Stimulated activated CD8-positive, alpha-beta memory T cell treated with anti-CD3 and anti-CD28 coated beads, Interleukin-7, amount 100 ng/mL, for 48 hours (primary cell): ENCODE data around the gene CFAP53.
A peak's percentile ranks its signal among the peaks of the same experiment; 100 is the strongest.
"Not testable (repeated sequence)": the region's sequence is repeated elsewhere in the genome, so short reads cannot be mapped to it uniquely, and the experiment has no call there.

Experiments used
- DNase-seq, 2 donors: peaks; one replicate each; pipeline ENCODE4 v3.0.0-alpha.2; 2020; ENCODE audit warnings: low read depth in 1 of 2; ENCODE audit errors: extremely low read depth in 1 of 2

The CFAP53 gene, protein sequence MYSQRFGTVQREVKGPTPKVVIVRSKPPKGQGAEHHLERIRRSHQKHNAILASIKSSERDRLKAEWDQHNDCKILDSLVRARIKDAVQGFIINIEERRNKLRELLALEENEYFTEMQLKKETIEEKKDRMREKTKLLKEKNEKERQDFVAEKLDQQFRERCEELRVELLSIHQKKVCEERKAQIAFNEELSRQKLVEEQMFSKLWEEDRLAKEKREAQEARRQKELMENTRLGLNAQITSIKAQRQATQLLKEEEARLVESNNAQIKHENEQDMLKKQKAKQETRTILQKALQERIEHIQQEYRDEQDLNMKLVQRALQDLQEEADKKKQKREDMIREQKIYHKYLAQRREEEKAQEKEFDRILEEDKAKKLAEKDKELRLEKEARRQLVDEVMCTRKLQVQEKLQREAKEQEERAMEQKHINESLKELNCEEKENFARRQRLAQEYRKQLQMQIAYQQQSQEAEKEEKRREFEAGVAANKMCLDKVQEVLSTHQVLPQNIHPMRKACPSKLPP

DNA sequence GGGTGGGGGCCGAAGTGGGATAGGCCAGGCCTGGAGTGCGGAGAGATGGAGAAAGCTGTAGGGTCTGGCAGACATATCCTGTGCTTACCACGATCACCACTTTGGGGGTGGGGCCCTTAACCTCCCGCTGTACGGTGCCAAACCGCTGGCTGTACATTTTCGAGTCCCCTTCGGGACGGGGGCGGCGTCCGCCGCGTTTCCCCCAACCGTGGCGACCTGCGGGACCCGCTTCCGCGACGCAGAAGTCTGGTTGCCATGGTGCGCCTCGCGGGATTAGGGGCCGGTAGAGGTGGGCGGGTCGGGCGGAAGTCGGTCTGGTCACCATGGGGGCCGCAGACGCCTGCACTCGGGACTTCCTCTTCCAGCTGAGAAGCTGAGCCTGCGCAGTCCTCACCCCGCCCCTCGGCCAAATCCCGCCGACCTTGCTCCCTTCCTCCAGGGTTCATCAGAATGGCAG is at the start of gene CFAP53:
Gene CFAP53 (minus strand): TSS at position 248 of the 457 bp plus-strand sequence. CDS start 91 bp downstream, at position 157.
- DNase-seq, result peak; percentile 79 to 89

DNA sequence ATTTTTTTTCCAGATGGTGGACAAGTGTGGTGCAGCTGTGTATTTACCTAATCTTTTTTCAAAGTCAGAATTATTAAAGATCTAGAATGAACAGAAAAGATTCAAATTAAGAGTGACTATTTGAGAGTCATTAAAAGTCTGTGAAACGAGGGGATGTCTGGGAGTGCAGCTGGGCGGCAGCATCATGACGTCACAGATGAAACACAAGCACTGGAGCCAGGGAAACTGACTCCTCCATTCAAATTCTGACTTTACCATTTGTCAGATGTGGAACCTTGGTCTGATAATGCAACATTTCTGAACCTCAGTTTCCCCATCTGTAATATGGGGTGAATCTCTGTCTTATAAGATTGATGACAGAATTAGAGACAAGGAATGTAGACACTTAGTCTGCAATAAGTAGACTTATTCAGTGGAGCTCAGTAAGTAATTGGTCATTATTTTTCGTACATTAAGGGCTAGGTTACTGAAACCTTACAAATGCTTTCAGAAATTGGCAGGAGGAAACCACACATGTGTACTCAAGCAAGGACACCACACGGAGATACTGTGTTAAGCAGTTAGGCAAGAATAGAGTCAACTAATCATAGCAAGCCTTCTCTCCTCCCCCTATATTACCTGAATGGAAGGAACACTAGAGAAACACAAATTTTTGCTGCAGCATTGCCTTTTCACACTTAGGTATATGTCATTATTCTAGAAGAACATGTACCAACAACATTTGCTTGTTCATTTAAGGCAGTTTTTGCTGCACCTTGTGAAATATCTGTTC is 49.0 kb upstream of the CFAP53 start:
- no peak for DNase-seq

DNA sequence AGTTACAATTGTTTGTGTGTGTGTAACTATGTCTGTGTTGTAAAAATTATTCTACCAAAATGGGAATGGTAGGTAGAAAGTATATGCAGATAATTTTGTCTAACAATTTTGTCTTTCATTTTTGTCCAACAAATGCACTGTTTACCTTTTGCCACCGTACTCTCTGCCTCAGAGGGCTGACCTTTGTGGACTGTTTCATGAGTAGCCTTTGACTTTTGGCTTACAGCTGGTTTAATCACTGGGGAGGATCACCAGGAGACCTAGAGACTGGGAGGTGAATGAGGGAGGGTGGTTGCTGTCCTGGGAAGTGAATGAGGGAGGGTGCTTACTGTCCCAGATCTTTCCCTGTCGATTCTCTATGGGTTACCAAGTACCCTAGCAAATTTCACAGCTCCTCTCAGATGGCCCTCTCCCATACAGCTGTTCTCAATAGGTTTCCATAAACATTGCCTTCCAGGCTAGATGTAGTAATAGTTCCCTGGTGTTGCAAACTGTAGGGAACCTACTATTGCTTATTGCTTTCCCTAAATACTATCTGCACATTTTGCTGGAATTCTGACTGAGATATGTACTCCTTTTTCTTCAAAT is 47.7 kb upstream of the CFAP53 start:
- no peak for DNase-seq

DNA sequence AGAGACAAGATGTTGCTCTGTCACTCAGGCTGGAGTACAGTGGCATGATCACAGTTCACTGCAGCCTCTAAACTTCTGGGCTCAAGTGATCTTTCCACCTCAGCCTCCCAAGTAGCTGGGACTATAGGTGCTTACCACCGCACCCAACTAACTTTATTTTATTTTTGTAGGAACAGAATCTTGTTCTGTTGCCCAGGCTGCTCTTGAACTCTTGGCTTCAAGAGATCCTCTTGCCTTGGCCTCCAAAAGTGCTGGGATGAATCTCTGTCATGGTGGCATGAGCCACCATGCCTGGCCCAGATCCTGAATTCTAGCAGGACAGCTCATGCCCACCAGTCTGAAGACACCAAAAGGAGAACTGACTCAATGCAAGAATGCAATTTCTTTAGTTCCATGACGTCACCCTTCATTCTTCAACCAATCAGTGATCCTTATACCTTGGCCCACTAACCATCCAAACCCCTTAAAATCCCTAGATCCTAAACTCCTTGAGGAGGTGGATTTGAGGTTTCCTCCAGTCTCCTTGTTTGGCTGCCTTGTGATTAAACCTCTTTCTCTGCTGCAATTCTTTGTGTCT is 46.8 kb upstream of the CFAP53 start:
- no peak for DNase-seq

DNA sequence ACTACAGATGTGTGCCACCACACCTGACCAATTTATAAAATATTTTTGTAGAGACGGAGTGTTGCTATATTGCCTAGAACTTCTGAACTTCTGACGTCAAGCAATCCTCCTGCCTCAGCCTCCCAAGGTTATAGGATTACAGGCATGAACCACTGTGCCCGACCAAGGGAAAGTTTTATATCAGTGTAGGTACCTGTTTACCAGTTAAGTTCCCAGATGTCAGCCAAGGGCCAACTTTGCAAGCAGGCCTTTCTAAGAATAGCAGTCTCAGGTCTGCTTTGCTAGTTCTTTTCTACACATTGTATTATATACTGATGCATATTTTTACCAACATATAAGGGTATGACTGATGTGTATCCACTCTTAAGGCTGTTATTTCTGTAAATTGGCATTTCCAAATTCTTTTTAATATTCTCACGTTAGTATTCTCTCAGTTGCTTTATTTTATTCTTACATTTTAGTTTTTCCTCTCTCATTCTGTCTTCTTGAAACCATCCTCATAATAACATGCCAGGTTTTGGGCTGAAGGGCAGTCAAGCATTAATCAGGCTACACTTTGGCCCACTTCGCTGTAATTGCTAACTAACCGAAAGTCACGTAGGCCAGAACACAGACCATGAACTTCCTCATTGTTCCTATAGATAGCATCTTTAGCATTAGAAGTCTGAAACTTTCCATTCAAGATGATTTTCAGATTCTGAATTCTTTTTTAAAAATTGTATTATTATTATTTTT is 46.2 kb upstream of the CFAP53 start:
- no peak for DNase-seq

DNA sequence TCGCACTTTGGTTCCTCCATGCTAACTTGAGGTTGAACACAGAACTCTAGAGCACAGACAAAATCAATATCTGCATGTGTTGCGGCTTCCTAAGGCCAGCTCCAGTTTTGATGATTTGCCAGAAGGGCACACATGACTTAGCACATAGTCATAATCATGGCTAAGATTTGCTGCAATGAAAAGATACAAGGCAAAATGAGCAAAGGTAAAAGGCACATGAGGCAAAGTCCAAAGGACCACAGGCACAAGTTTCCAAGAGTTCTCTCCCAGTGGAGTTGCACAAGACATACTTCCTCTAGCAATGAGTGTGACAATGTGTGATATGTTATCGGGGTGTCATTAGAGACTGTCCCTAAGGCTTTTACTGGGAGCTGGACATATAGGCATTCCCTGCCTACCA is 45.4 kb upstream of the CFAP53 start:
- DNase-seq, result no peak

DNA sequence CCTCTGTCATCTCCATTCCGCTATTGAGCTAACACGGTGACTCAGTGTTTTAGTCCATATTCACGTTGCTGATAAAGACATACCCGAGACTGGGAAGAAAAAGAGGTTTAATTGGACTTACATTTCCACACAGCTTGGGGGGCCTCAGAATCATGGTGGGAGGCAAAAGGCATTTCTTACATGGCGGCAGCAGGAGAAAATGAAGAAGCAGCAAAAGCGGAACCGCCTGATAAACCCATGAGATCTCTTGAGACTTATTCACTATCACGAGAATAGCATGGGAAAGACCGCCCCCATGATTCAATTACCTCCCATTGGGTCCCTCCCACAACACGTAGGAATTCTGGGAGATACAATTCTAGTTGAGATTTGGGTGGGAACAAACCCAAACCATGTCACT is 43.8 kb upstream of the CFAP53 start:
- no peak for DNase-seq

DNA sequence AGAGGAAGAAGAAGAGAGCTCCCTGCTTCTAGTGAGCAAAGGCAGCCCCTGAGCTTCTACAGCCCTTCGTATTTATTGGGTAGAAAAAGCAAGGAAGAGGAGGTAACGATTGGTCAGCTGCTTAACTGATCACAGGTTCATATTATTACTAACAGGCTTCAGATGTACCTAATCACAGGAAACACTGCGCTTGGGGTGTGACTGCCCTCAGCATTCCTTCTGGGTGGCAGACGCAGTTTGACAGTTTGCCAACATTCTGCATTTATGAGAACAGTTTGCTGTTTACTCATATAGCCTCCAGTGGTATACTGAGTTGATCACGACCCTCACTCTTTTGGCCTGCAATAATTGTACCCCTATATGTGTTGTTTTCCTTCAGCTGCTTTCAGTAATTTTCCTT is 42.6 kb upstream of the CFAP53 start:
- DNase-seq, result not testable (repeated sequence)

DNA sequence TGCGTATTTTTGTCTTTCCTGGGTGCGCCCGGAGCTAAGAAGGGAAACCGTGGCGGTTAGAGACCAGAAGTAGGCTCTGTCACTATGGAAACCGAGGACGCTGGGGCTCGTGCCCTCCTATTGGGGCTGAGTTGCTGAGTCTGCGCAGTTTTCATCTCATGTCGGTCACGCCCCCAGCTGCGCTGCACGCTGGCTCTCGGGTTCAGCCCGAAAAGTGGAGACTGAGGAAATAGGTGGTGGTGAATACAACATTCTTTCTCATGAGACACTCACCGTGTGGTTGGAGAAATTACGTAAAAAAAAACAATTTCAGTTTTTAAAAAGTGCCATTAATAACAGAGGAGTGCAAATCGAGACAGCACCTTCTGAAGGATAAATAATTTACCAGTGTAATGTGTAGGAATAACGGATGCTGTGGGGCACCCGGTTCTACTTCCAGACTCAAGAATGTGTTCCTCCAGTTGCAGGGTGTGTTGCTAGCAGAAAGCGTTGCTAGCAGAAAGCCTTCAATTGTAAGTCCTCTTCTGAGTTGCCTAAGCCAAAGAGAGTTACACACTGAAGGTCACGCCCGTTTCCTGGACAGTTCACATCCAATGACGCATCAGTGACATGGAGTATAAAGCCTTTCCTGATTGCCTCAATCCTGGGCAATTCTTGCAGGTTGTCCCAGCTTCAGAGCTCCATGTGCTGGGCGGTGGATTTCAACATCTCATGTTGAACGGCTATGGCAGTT is 41.6 kb upstream of the CFAP53 start:
- peak; percentile 66 to 88 for DNase-seq

DNA sequence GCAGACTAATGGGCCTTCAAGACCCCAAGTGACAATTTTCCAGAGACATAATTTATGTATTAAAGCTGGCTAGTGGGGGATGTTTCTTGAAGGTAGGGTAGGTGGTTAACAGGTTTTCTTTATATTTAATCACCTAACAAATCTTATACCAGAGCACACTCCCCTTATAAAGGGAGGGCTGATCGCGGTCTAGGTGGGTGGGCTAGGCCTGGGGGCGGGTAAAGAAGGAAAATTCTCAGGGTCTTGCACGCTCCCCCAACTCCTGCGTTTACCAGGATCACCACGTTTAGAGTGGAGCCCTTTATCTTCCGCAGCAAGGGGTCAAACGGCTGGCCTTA is 41.1 kb upstream of the CFAP53 start:
- no peak for DNase-seq

DNA sequence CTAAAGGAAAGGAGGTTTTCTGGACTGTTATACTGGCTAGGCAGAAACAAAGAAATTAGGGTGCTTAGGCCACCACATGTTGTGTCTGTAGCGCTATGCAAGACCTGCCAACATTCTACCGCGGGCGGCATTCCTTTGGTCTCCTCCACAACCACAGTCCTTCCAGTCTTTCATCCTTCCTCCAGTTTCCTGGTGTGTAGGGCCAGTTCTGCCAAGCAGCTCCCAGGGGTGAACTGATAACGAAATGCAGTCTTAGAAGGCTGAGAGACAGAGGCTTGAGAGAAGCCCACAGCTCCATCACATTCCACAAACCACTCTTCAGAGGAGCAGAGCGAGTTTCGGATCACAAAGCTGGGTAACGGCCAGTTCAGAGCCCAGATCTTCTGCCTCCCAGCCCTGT is 40.6 kb upstream of the CFAP53 start:
- DNase-seq, result no peak

DNA sequence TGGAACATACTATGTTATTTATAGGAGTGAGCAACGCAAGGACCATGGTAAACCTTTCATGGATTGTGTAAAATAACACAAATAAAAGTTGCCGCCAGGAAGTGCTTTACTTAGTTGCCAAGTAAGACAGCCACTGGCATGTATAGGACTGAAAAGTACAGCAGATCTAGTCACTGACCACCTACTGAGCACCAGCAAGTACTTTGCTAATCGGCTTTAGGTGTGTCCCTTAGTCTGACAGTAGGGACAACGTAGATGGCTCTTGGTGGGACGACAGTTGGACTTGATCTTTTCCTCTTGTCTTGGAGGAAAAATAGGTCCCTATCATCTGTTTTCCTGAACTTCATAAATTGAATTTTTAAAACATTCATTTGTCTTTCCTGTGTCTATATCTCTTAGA is 34.8 kb upstream of the CFAP53 start:
- DNase-seq, result no peak

DNA sequence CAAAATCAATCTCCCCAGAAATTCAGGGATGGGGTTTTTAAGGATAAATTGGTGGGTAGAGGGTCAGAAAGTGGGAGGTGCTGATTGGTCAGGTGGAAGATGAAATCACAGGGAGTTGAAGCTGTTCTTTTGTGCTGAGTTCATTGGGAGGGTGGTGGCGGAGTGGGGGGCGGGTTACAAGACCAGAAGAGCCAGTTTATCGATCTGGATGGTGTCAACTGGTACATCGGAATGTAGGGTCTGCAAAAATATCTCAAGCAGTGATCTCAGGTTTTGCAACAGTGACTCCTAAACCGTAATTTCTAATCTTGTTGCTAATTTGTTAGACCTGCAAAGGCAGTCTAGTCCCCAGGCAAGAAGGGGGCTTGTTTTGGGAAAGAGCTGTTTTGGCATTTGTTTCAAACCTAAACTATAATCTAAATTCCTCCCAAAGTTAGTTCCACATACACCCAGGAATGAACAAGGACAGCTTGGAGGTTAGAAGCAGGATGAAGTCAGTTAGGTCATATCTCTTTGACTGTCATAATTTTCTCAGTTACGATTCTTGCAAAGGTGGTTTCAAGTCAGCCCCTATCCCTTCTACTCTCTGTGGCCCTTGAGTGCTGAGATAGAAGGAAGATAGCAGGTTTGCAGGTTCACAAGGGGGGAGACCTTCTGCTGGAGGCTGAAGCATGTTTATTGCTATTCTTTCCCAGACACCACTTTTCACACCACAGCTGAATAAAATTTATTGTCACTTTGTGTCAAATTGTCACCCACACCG is 33.5 kb upstream of the CFAP53 start:
- DNase-seq, result no peak

DNA sequence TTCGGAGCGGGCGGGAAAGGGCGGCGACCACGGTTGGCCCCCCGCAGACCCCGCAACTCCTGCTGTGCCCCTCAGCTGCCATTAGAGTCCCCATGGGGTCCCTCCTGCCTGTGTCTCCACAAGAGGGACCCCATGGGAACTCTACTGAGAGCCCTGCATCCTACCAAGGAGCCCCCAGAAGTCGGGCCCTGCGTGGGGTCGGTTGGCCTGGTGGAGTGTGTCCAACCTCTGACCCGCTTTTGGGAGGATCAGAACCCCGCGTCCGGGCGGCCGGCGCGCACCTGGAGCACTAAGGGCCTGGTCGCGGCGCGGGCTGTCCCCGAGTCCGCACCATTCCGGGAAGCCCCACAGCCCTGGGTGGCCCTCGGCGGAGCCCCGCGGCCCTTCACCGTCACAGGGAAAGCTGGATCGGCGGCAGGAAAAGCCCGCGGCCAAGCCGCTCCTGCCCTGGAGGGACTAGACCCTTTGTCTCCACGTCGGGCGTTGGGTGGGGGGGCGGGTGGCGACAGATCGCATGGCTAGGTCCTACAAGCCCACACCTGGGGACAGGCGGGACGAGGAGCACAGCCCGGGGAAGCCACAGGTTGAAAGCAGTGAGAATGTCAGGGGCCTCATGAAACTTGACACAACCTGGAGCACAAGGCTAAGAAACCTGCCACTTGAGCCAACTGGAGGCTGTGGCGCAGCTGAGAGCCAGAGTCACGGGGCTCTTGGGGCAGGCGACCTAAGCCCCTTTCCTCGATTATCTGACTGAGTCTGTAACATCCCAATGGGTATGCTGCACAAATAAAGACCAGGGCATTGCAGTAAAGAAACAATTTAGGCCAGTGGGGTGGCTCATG is 32.4 kb upstream of the CFAP53 start:
- DNase-seq, result no peak

DNA sequence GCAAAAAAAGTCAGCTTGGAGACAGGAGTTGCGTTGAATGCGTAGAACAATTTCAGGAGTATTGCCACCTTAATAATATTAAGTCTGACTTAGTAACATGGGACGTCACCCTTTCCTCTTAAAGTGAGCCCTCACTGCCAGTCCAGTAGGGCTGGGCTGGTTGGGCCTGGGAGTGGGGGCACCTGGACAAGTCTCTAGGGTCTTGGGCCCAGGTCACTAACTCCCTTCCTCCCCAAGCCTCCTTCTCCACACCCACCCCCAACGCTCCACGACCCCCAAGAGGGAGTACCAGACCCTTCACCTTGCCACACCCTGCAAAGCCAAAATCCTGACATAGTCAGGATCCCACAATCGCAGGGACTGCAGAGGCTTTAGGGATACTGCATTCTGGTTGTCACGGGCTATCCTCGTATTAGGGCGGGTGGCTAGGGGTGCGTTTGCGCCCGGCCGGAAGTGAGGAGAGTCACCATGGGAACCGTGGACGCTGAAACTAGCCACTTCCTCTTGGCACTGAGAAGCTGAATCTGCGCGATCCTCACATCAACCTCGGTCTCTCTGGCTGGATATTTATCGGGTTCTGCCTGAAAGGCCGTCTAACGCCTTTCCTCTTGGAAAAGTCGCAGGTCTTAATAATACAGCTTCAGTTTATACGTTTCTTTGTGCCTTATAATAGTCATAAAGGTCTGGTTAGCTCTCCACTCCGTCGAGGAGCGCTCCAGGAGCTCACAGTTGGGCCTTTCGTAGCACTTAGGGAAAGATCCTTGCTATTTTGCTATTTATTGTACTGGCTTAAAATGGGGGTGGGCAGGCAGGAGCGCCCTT is 31.5 kb upstream of the CFAP53 start:
- DNase-seq, result peak in 1 of 2 donors; percentile 54

DNA sequence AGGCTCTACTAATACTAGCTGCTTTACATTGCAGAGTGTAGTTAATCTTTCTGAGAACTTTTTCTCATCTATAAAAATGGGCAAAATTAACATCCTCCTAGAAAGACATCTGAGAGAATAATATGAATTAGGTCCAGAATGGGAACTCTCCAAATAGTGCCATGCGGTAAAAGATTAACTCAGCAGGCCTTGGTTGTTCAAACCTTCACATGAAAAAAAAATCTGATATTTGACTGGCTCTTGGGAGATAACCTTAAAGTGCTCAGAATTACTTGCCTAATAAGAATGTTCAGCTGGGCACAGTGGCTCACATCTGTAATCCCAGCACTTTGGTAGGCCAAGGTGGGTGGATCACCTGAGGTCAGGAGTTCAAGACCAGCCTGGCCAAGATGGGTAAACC is 26.7 kb upstream of the CFAP53 start:
- DNase-seq, result no peak

DNA sequence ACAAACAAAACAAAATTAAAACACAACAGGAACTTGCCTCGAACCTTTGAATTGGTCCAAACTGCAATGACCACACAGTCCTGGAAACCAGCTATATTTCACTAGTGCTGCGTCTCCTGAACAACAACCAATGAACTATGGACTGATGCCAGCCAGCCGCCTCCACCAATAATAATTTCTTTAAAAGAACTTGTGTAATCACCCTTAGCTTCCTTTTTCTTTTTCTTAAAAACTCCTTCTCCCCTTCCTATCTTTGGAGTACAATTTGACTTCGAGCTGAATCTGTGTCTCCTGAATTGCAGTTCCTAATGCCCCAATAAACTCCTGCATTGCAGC is 22.8 kb upstream of the CFAP53 start:
- no peak for DNase-seq
